ENCODE measurements around the gene MT1E. TPM values are rescaled to one million over a fixed set of nuclear protein-coding genes. Genes with fewer than 3 reads are reported as not detected.

The MT1E gene
- total and polyA plus RNA-seq, 2 of the 13 experiments (the other 11 are each of a cell fraction or from before 2014, with no cell fraction given) = 110 to 1,072 TPM

DNA sequence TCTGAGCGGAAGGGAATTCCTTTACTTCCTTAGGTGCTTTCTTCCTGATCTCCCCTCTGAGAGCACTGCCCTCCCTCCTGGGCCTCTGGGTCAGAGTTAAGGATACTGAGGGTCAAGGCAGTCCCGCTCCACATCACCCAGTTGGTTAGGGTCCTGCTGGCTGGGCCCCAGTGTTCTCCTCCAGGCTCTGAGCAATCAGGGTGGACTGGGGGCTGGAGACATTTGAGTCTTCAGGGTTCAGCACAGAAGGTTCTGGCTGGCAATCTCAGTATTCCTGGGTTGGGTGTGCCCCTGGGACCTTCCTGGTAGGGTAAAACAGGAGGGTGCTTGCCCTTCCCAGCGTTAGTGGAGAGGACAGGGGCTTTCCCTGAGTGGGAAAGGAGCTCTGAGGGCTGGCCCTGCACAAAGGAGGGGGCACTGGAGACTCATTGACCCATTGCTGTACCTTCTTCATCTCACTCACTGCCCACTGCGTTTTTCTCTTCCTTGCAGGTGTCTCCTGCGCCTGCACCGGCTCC, 7.3 kb downstream of the MT1E start:
- ChIA-PET CTCF (ENCODE audit: low intra/inter-chr PET ratio, low total read pairs) (no interaction called here), POLR2A (interaction anchor here (1.2 kb wide), 1 partner anchor 25 kb away, joined by 3 read pairs; the partner anchor contains the start of gene MT2A)
- 63% methylated on average over 4 of the region's 6 CpGs for WGBS (ENCODE audit: low lambda C conversion rate)
- Histone ChIP-seq H3K36me3 (replicated peaks in 1 of 2; ENCODE audit: control insufficient read depth in 1 of 2, insufficient read depth in 2 of 2, low read length in 2 of 2) (no peaks in the 10 kb centered on the region), H3K9ac (ENCODE audit: insufficient read depth, low read depth, low read length) (no peak overlapping the region), H3K9me3 (ENCODE audit: low read length) (no peaks in the 10 kb centered on the region), H4K20me1 (ENCODE audit: insufficient read depth, low read length) (no peaks in the 10 kb centered on the region), H3K4me2 (ENCODE audit: low read depth, low read length) (peak overlapping the region; percentile 77; the same call in 1 of the 2 replicates), H3K79me2 (ENCODE audit: insufficient read depth, low read length) (no peaks in the 10 kb centered on the region), H2AFZ (ENCODE audit: low read length) (no peak overlapping the region), H3K4me3 (replicated peaks in 1 of 3; ENCODE audit: insufficient read depth in 1 of 3, low read depth in 2 of 3, low read length in 3 of 3) (peak overlapping the region in 2 of 3 experiments; percentile 54 to 73; a peak in 3 of 6 replicates), H3K4me1 (ENCODE audit: insufficient read depth, low read length) (peaks cover 24% of the 10 kb centered on the region), H3K27me3 (ENCODE audit: control insufficient read depth in 1 of 2, insufficient read depth in 2 of 2, low read length in 2 of 2) (peaks cover 8 to 89% of the 10 kb centered on the region in 2 experiments; a peak in 4 of 5 replicates), H3K27ac (ENCODE audit: extremely low read length, insufficient read depth, low read length) (no peak overlapping the region)
- intact Hi-C loops (cut with micrococcal nuclease; ENCODE audit: unreplicated experiment) (no loop called here), in situ Hi-C loops (cut with HindIII; ENCODE audit: extremely low pct_ligation_motif_present, low pct_unique_long_range_greater_than_20kb) (no loop called here)
- ATAC-seq (no peak), DNase-seq (ENCODE audit: low spot score) (no peak), FAIRE-seq (no peak)
- no TSS peak for BruUV-seq (replicated peaks)
- TF ChIP-seq BCL6 (CRISPR knock-in tag; IDR thresholded peaks at IDR 0.05) (no peak), THYN1 (CRISPR knock-in tag; IDR thresholded peaks at IDR 0.05; ENCODE audit: borderline replicate concordance, low read depth) (no peak), MYNN (CRISPR knock-in tag; IDR thresholded peaks at IDR 0.05; ENCODE audit: low read depth) (no peak)
- TF ChIP-seq, protein P1, sequence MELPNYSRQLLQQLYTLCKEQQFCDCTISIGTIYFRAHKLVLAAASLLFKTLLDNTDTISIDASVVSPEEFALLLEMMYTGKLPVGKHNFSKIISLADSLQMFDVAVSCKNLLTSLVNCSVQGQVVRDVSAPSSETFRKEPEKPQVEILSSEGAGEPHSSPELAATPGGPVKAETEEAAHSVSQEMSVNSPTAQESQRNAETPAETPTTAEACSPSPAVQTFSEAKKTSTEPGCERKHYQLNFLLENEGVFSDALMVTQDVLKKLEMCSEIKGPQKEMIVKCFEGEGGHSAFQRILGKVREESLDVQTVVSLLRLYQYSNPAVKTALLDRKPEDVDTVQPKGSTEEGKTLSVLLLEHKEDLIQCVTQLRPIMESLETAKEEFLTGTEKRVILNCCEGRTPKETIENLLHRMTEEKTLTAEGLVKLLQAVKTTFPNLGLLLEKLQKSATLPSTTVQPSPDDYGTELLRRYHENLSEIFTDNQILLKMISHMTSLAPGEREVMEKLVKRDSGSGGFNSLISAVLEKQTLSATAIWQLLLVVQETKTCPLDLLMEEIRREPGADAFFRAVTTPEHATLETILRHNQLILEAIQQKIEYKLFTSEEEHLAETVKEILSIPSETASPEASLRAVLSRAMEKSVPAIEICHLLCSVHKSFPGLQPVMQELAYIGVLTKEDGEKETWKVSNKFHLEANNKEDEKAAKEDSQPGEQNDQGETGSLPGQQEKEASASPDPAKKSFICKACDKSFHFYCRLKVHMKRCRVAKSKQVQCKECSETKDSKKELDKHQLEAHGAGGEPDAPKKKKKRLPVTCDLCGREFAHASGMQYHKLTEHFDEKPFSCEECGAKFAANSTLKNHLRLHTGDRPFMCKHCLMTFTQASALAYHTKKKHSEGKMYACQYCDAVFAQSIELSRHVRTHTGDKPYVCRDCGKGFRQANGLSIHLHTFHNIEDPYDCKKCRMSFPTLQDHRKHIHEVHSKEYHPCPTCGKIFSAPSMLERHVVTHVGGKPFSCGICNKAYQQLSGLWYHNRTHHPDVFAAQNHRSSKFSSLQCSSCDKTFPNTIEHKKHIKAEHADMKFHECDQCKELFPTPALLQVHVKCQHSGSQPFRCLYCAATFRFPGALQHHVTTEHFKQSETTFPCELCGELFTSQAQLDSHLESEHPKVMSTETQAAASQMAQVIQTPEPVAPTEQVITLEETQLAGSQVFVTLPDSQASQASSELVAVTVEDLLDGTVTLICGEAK (IDR thresholded peaks at IDR 0.05) = no peak
- TF ChIP-seq, protein P1 (CRISPR knock-in tag; IDR thresholded peaks at IDR 0.05) = no peak

Measured in HepG2 (cell line).